Measurements from ENCODE around the gene C1orf74.

The C1orf74 gene

DNA sequence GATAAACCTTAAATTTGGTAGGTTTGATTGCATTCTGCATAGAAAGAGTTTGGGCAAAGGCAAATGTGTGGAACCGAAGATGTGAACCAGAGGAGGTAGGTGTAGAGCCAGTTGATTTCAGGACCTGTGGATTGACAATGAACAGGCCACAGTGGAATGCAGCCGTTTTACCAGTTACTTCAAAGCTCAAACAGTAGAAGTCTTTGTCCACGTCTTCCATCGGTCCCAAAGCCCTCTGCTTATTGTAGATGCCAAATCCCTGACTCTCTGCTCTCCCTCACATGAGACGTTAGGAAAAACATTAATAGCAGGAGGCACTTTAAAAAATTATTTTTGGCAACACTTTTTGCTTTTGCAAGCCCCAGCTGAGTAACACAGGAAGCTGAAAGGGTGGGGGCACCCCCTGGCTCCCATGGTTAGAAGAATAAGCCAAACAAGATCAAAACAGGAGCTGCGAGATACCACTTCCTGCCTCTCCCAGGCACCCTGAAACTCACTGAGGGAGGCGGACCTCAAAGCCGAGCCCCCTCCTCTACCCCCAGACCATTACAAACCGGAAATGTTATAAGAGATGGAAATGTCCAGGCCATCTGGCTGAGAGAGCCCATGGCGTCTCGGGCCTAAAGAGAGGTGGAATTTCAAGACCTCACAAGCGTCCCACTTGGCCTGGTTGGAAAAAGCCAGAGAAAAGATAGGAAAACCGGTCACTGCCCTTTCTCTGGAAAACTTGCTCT is 15.0 kb downstream of the C1orf74 start:
- DNase-seq: peak; percentile 61

DNA sequence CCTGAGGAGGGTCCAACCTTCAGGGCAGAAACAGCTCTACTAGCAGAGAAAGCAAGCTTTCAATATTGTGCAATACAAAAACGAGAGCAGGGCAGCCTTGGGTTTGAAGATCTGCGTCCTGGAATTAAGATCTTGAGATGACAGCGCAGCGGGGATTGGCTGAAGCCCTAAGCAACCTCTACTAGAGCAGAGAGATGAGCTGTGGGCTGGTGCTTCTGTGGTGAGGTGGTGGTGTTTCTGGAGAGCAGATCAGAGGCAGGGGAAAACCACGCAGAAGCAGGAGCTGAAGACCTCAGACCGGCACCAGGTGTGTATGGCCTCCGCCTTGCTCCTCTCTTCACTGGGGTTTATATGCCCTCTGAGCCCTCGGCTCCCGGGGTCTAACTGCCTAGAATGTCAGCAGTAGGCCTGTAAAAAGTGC is 16.0 kb downstream of the C1orf74 start:
- peak; percentile 68 for DNase-seq

DNA sequence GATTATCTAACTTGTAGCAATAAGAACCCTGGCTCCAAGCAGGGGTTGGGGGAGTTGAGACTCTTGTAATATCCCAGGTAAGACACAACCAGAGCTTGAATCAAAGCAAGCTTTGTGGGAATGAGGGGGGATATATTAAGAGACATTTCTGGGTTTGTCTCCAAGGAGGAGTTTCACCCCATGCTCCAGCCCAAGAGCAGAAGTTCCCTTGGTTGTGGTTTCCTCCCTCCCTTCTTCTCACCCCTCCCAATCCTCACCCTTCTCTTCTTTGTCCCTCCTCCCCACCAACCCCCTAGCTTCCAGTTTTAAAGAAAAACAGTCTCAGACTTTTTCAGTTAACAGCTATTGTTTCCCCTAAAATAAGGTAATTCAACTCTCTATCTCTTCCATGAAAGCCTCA is 16.7 kb downstream of the C1orf74 start:
- no peak for DNase-seq

DNA sequence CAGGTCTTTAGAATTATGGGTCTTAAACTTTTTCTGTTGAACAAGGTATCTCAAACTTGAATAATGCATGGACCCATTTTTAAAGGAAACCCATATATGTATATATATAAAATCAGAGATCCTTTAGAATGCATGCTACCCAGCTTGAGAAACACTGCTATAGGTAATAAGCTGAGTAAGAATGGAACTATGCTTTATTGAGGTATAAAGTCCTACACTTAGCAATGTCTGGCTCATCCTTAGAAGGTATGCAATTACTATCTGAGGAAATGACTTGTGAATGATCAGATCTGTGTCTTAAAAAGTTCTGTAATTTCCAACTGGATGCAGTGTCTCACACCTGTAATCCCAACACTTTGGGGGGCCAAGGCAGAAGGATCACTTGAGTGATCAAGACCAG is 17.3 kb downstream of the C1orf74 start:
- no peak for DNase-seq

DNA sequence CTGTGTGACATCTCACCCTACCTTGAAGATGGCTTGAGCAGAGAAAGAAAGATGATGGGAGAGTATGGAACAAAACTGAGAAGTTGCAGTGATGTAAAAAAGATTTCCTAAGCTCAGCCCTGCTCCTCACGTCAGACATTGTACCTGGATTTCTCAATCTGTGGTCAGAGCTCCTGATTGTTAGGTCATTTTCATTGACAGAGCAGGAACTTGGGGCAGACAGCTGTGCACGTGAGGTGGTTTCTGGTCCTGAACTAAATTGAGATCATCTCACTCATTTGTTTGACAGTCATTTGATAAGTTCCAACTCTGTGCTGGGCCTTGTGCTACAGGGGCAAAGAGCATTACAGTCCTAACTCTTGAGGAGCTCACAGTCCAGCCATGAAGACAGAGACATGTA is 18.3 kb downstream of the C1orf74 start:
- no peak for DNase-seq

DNA sequence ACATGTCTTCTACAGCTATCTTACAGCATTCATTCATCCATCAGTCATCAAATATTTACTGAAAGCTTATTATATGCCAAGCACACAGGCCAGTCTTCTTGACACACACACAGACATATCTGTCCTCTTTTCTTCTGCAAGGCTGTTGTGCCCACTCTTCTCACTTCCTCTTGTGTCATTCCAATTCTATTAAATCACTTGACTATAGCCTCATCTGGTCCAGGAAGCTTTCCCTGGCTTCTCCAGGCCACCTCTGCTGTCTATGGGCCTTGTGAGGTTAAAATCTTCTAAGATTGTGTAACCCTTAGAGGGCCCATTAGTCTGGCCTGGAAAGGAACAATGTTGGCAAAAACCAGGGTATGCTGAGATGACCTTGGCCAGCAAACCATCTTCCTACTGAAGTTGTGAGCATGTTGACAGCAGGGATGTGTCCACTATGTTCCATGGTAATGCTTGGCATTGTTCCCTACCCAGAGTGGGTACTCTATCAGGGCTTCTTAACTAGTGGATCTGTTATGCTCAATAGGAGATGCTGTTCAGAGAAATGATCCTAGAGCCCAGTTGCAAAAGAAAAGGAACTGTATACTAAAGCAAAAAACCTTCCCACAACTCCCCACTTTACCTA is 23.2 kb downstream of the C1orf74 start:
- DNase-seq: no peak

DNA sequence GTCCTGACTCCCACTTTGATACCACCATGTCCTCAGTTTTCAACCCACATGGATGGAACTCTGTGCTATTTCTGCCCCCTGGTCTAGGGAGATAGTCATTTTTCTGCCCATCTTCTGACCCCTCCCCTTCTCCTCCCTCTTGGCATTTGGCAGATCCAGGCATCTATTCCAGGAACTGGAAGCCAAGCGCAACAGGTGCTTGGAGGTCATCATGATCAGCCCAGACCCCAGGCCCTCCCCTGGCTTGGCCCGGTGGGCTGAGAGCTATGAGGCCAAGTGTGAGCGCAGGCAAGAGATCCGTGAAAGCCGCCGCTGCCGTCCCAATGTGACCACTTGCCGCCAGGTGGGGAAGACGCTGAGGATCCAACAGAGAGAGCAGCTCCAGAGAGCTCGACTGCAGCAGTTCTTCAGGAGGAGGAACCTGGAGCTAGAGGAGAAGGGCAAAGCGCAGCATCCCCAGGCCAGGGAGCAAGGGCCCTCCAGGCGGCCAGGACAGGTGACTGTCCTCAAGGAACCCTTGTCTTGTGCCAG is 24.5 kb downstream of the C1orf74 start:
- DNase-seq: no peak

DNA sequence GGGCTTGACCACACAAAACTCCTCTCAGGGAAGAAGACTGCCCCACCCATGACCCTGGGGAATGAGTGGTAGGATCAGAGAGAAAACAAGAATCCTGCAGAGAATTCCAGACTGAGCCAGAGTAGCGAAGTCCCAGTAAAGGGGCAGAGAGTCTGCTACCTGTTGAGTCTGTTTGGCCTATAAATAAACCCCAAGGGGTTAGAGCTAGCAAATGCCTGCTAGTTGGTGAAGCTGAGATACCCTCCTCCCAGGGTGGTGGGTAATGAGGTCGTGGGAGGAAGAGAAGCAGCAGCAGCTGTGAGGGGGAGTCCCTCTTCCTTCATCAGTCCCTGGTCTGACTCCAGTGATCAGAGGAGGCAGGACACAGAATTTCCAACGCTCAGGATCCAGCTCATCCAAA is 26.0 kb downstream of the C1orf74 start:
- no peak for DNase-seq

DNA sequence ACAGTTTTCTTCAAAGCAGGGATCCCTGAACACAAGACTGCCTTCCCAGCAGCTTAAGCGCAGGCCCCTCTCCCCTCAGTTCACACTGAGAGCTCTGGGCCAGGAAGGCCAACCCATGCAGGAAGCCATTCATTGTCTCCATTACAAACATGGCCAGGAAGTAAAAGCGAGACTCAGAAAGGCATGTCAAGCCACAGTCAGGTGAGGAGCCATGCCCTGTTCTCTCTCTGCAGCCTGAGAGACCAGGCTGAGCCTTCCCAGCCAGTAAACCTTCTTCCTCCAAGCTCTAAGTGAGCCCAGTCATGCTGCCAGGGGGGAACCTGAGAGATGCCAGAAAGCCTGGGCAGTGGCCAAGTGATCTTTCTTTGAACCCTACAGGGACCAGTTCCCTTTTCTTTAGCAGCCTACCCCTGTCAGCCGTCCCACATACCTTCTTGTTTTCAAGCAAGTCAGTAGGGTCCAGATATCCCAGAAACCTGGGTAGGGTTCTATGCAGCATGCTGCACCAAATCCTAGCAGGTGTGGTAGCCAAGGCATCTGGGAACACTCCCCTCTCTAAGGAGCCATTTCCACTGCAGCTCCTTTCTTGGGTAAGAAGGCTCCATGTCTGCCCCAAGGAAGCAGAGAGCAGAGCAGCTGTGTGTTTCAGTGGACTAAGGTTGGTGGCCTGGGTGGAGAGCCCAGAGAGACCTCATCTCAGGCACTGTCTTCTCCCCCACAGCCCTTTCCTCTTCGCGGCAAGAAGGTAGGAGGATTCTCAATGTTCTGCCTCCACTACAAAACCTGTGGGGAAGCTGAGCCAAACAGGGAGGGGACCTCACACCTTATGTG is 27.5 kb downstream of the C1orf74 start:
- peak; percentile 28 for DNase-seq

DNA sequence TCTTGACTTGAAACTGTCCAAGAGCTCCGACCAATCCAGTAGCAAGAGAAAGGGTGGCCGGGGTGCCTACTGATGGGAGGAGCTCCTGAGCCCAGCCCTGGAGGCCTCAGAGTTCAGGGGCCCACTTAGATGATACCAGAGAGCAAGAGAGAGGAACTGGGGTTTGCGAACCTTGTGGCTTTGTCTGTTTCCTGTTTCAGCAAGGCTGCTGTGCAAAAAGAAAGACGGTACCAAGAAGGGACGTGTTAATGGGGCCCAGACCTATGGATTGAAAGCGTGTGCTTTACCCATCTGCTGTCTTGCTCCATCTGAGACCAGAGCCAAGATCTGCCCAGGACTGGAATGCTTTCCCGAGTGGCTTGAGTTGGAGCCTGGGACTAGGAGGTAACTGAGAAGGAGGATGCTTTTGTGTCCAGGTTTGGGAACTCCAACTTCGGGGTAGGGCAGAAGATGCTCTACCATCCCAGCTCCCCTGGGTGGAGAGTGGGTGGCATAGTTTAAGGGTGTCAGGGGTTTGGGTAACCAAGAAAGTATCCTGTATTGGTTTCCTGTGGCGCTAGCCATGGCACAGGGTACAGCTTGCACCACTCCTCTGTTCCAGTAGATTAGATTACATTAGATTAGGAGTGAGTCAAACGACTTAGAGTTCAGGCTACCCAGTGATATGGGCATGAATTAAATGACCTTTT is 28.3 kb downstream of the C1orf74 start, which contains the start of gene TRAF3IP3:
TRAF3IP3 (plus strand) TSS at position 128 of the 689 bp plus-strand sequence. CDS start 3,987 bp downstream, outside the sequence.
- DNase-seq: peak; percentile 63

DNA sequence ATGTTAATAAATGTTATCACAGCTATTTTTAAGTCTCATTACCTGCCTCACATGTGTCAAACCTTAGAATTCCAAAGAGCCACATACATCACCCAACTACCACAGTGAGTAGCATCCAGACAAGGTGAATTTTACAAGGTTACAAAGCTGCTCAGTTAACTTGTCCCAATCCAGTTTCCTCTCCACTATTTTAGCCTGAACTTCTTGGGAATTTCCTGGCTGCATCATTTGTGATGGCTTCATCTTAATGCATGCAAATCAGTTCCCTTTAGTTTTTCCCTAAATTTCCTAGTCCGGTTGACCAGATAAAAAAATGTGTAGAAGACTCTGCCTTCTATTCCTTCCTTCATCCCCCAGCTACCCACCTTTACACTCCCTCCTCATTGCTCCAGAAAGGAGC is 29.1 kb downstream of the C1orf74 start:
- no peak for DNase-seq

DNA sequence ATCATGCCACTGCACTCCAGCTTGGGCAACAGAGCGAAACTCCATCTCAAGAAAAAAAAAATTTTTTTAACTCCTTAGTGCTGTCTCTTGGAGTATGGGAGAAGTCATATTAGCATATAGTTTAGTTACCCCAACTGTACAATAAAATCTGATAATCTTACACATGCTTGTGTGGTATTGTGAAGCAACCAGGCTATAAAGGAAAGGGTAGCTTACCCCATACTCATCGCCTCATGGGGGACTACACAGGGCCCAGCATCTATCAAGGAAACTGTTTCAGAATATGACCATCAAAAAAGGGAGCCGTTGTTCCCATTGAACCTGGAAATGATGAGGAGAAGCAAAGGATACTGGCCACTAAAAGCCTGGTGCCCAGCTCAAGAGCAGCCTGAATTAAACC is 31.5 kb downstream of the C1orf74 start:
- no peak for DNase-seq

DNA sequence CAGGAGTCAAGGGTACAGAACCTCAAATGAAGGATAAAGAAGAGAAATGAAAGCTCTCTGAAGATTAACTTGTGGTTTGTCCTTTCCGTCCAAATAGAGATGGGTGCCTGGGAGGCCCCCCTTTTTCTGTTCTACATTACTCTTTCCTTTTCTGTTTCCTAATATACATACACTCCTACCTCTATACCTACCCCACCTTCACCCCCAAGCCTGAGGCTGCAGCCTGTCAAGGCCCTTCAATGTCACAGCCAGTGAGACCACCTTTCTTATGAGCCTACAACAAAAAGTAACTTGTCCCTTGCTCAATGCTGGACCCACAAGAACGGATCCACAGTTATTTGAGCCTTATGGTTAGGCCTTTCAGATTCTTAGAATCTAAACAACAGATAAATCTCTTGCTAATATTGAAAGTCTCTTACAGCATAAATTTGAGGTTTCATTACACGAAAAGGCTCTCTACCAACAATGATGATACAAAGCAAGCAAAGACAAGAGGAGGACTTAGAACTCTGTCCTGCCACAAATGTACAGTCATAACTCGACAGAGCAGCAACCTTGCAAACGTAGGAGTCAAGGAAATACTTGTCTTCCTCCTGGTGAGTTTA is 32.6 kb downstream of the C1orf74 start:
- no peak for DNase-seq

DNA sequence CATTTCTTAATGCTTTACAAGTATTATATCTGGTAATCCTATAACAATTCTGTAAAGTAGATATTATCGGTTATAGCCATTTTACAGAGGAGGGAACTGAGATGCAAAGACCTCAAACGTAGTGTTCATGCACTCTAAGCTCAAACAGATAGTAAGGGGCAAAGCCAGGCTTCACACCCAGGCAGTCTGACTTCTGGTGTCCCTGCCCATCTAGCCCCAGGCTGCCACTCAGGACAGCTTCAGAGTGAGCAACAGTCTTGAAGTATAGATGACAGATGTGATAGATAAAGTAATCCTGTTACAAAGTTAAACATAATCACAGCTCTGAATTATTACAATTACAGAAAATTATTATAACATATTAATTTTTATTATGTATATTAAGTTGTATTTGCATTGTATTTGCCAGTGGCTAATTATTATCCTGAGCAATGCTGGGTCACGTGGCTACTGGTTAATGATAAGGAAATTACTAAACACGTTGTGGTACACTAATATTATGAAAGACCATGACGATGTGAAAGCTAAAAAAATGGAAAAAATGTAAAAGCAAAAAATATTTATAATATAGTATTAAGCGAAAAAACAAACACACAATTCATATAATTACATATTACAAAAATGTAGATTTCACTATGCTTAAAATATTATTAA is 34.6 kb downstream of the C1orf74 start:
- DNase-seq: no peak

DNA sequence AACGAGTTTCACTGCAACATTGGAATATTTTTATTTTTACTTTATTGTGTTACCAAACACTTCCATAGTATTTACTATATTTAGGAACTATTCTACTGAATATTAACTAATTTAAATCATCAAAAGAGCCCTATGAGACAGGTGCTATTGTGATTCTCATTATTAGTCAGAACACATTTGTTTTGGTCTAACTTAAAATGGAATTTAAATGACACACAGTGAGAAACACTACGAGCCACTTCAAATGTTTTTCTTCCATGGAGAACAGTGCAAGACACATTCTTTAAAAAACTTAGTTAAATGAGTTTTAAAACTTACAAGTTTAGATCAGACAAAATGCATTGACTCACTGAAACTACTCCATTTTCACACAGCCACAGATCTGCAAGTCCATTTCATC is 35.2 kb downstream of the C1orf74 start:
- no peak for DNase-seq

DNA sequence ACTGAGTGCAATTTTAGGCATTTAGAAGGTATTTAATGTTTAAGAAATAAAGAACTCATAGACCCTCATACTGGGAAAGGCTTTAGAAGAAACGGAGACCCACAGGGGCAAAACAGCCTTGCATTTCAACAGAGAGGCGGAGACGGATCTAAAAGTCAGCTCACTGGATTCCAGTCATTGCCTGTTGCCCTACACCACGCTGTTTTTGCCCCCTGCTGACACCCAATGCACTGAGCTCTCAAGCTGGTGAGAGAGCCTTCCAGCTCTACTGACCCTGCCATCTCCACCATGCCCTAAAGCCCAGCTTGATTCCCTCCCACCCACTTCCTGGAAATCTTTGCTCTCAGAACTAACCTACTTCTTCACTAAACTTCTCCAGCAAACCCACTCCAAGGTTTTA is 35.7 kb downstream of the C1orf74 start:
- no peak for DNase-seq

DNA sequence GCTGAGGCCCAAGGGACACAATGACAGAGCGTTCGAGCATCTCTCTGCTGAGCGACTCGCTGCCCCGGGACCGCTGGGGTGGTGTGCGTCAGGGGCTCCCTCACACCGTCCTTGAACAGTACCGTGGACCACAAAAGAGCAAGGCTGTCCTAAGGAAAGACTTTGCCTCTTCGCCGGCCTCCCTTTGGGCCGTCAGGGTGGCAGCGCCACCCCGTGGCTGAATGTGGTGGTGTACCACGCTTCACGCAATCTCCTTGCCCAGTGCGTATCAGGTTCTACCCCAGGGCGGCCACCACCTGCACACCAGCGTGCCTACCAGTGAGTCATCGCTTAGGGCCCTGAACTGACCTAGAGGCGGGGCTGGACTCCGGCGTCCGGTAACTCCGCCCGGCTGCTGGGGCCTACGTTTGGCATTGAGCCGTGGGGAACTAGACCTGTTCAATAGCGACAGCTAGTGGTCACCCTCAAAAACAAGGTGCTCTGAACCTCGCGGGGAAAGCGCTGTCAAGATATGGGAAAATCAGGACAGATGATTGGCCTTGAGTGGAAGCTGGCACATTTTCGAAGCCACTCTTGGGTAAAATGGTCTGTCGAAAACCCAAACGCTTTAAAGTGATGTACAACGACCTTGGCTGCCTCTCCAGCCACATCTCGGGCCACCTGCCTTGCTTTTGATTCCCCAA is 36.6 kb downstream of the C1orf74 start:
- DNase-seq: peak; percentile 72

DNA sequence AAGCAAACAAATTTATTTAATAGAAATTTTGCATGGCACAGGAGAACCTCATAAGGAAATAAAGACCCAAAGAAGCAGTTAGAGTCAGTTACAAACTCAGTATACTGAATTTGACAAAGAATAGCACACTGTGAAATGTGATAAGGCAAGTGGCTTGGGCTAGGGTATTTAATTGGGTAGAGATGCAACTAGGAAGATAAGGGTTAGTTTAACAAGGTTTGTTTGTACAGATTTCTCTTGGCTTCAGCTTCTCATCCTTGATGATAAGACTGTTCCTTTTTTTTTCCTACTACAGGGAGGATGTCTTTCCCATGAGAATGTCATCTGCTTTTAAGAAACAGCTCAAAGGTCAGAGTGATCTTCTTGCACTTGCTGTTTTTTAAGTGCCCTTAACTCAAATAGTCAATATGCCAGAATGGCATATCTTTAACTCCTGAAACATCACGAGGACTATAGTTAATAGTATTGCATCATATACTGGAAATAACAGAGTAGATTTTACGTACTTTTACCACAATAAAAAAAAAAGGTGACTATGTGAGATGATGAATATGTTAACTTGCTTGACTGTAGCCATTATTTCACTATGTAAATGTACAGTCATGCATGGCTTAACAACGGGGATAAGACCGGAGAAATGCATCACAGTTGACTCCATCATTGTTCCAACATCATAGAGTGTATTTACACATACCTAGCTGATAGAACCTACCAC is 37.8 kb downstream of the C1orf74 start:
- no peak for DNase-seq

DNA sequence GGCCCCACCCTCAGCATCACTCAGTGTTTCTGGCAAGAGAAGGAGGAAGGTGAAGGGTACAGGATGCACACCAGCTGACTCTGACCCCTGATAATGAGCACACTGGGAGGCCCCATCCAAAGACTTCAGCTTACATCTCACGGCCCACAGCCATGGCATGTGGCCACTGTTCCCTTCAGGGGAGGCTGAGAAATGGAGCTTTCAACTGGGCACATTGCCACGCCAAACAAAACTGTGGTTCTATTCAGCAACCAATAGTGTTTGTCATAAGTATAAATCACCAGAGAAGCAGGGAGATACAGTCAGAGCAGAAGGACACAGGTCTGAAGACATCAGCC is 41.2 kb downstream of the C1orf74 start:
- DNase-seq: no peak

DNA sequence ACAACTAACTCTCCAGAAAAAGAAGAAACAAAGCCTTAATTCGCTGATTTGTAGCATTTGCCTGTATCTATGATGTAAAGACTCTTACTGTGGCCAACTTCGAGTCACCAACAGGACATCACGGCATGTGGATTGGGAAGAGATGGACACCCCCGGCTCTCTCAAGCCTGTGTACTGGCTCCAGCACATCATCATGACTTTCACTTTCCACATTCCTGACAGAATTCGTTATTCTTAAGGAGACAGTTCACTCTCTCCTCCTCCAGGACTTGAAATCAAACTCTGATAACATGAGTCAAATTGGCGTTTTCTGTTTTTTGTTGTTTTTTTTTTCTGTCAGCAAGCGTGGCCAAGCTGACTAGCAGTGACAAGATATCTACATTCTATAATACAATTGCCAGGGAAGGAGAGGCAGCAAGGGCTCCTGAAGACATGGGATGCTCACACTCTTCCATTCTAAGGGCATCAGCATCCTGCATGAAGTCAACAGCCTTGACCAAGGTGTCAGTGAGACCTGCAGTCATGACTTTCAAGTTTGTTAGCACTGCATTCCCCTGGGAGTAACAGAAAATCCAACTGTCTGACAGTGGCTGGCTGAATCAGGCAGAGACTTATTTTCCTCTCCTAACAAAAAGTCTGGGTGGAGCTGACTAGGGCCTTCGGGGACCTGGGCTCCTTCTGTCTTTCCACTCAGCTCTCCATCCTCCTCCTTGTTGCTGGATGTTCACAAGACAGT is 41.8 kb downstream of the C1orf74 start:
- DNase-seq: no peak

Data from activated CD4-positive, alpha-beta T cell treated with anti-CD3 and anti-CD28 coated beads for 1 hour (primary cell).